GM19395 (cell line): Measurements from ENCODE around the gene SLC25A10.

Experiments used
- ATAC-seq: cut with Tn5 transposase; IDR thresholded peaks from one replicate; pipeline ENCODE4 v1.9.1; 2021; ENCODE audit warnings: mild to moderate bottlenecking, moderate library complexity; ENCODE audit not compliant: unreplicated experiment

Gene SLC25A10

GRCh38 chr17:81705518-81706231, 6.4 kb upstream of the SLC25A10 start:
- no peak for ATAC-seq

DNA sequence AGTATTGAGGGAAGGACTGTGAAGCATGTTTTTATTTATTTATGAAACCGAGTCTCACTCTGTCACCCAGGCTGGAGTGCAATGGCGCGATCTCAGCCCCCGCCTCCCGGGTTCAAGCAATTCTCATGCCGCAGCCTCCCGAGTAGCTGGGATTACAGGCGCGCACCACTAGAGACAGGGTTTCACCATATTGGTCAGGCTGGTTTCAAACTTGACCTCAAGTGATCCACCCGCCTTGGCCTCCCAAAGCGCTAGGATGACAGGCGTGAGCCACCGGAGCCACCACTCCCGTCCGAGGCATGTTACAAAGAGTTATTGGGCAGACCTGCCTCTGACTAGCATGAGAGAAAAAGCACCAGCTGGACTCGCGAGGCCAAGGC, 5.9 kb upstream of the SLC25A10 start:
- no peak for ATAC-seq

DNA sequence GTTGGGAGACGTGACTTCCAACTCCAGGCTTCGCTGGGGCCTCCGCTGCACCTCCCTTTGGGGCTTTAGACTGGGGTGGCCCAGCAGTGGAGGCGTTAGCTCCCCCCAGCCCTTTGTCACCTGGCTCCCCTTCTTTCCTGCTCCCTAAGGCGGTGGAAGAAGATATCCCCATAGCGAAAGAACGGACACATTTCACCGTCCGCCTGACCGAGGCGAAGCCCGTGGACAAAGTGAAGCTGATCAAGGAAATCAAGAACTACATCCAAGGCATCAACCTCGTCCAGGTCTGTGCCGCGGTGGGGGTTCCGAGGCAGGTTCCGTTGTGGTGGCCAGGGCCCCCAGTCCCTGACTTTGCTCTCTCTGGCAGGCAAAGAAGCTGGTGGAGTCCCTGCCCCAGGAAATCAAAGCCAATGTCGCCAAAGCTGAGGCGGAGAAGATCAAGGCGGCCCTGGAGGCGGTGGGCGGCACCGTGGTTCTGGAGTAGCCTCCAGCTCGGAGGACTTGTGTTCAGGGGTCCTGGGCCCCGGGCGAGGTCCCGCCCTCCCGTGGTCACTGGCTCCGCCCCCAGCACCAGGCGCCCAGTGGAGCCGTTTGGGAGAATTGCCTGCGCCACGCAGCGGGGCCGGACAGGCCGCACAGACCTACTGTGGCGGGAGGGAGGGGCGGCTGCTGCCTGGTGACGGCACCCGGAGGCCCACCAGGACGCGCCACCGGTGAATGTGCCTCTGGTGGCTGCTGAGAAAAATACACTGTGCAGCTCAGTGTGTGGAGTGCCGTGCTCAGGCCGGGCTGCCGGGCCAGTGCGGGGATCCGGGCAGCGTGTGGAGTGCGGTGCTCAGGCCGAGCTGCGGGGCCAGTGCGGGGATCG, 5.1 kb upstream of the SLC25A10 start:
- no peak for ATAC-seq

GRCh38 chr17:81707725-81708646, 4.1 kb upstream of the SLC25A10 start:
- ATAC-seq, result no peak

DNA sequence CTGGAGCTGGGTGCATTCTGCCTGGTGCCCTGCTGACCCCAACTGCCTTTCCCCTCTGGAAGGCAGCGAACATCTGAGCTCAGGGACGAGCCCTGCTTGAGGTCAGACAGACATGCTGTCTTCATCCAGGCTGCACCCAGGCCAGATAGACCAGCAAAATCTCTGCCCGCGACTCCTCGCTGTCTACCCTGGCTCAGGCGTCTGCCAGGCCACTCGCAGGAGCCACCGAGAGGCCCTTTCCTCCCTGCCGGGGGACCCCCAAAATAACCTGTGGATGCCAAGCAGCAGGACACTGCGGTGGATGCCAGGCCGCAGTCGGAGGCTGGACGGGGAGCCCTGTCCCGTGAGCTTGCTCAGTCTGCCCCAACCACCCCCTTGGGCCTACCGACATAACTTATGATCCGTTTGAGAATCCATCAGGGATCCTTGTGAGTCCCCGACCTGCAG, 3.3 kb upstream of the SLC25A10 start:
- ATAC-seq, result no peak

DNA sequence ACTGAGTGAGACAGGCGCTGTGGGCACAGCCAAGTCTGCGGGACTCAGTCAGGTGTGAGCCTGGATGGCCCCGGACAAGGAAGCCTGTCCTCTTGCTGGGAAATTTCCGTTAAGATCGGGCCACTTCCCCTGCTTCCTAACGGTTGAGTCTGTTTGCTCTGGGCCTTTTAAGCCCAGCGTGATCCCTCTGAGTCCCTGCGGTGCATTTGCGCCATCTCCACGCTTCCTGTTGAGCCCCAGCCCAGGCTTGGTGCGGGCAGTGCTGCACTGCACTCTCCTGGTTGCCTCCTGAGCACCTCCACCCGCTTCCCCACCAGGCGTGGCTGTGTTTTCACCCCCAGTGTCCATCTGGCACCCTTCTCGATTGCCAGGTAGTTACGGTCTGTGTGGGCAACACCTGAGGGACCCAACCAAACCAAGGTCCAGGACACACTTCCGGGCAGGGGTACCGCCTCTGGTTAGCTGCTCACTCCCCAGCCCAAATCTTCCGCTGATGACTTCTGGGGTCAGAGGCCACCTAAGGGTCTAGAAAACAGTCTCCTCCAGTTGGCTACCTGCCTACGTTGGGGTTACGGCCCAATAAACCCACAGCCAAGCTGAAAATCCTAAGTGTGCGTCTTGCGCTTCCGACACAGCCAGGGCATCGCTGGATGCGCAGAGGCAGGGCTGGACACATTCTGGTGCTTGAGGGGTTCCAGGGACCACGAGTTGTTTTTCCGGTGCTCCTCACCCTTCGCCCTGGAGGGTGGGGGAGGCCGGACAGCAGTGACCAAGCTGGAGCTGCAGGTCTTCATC, 1.4 kb upstream of the SLC25A10 start:
- no peak for ATAC-seq

DNA sequence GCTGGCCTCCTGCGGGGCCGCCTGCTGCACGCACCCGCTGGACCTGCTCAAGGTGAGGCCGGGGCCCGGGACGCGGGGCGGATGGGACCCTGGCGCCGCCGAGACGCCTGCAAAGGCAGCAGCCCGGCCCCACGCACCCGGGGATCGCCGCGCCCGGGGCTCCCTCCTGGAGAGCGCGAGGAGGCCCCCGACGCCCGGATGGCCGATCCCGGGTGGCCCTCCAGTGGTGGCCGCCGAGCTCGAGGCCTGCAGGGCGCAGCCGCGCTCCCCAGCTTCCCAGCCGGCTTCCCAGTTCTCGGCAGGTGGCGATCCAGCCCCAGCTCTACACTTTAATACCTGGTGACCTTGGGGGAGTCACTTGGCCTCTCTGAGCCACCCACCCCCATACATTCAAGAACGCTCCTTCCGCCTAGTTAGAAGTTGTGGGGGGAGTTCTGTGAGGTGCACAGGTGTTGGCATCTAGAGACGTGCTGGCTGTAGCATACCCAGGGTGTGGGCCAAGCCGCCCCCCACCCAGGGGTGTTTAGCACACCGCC, 452 bp downstream of the SLC25A10 start:
- ATAC-seq, result peak; percentile 3

- no peak for ATAC-seq
Observed at GRCh38 chr17:81713004-81713555, 996 bp downstream of the SLC25A10 start.

GRCh38 chr17:81713556-81714411, 1.7 kb downstream of the SLC25A10 start:
- ATAC-seq, result no peak

- no peak for ATAC-seq
Observed at GRCh38 chr17:81714412-81715106, 2.5 kb downstream of the SLC25A10 start.

GRCh38 chr17:81715107-81715871, 3.2 kb downstream of the SLC25A10 start:
- no peak for ATAC-seq

- no peak for ATAC-seq
Observed at GRCh38 chr17:81715872-81716673, 4.0 kb downstream of the SLC25A10 start.

DNA sequence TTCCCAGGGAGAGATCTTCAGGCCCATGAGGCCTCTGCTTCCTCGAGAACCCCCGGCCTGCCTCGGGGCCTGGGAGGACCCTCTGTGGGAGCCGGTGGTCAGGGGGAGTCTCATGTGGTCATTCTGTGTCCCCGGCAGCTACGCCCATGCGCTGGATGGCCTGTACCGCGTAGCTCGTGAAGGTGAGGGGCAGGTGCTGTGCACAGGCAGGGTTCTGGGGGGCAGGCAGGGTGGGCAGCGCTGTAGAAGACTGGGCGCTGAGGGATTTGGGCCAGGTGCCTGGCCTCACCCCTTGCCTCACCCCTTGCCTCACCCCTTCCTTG, 4.6 kb downstream of the SLC25A10 start:
- ATAC-seq, result no peak

GRCh38 chr17:81717049-81717765, 5.1 kb downstream of the SLC25A10 start:
- no peak for ATAC-seq

- no peak for ATAC-seq
Observed at GRCh38 chr17:81717766-81718089, 5.6 kb downstream of the SLC25A10 start.
